Right lobe of liver (tissue), 4 donors: ENCODE measurements around the gene SLC25A42.

Experiments
- POLR2A ChIP-seq: fragments of 450-650 bp; IDR thresholded peaks from one replicate; pipeline ENCODE4 v1.6.1; 2017; ENCODE audit warnings: antibody characterized with exemption, mild to moderate bottlenecking
- TF ChIP-seq, protein P1 (sequence below), 4 donors: fragments of 200-600 bp in 3 of 4; fragments of 450-650 bp in 1 of 4; IDR thresholded peaks; one replicate each; pipeline versions ENCODE4 v1.5.1 to v1.8.0; 2016 to 2022; ENCODE audit warnings: antibody characterized with exemption in 4 of 4, mild to moderate bottlenecking in 2 of 4
- donor health status: DM: no; HTN: no; CAD: no.
- donor health status: DM: no; HTN: no; CAD: no.
- donor health status: DM: no; HTN: yes; CAD: no.

DNA sequence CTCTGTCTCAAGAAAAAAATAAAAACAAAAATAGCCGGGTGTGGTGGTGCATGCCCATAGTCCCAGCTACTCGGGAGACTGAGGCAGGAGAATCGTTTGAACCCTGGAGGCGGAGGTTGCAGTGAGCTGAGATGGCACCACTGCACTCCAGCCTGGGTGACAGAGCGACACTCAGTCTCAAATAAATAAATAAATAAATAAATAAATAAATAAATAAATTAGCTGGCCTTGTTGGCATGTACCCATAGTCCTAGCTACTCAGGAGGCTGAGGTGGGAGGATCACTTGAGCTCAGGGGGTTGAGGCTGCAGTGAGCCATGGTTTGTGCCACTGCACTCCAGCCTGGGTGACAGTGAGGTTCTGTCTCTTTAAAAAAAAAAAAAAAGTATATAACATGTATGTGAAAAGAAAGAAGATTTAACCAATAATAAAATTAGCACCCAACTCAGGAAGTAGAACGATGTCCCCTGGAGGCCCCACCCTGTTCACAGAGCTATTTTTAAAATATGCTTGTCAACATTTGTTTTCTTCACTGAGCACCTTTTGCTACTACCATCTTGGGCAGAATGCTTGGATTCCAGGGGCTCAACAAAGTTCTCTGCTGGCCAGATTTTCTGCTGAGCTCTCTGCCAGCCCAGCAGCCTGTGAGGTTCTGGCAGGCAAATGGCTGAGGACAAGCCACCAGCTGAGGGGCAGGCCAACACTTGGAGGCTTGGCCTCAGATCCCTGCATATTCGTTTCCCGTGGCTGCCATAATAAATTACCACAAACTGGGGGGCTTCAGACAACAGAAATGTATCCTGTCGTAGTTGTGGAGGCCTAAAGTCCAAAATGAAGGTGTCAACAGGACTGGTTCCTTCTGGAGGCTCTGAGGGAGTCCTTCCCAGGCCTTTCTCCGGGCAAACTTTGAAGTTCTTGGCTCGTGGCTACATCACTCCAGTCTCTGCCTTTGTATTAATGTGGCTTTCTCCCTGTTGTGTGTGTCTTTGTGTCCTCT lies 5.2 kb downstream of the SLC25A42 start:
- TF ChIP-seq, protein P1, sequence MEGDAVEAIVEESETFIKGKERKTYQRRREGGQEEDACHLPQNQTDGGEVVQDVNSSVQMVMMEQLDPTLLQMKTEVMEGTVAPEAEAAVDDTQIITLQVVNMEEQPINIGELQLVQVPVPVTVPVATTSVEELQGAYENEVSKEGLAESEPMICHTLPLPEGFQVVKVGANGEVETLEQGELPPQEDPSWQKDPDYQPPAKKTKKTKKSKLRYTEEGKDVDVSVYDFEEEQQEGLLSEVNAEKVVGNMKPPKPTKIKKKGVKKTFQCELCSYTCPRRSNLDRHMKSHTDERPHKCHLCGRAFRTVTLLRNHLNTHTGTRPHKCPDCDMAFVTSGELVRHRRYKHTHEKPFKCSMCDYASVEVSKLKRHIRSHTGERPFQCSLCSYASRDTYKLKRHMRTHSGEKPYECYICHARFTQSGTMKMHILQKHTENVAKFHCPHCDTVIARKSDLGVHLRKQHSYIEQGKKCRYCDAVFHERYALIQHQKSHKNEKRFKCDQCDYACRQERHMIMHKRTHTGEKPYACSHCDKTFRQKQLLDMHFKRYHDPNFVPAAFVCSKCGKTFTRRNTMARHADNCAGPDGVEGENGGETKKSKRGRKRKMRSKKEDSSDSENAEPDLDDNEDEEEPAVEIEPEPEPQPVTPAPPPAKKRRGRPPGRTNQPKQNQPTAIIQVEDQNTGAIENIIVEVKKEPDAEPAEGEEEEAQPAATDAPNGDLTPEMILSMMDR (IDR thresholded peaks at IDR 0.05): no peak
- TF ChIP-seq POLR2A: no peak
